GM10248 (cell line): Measurements from ENCODE around the gene SLC24A4.

ENCODE experiments used
- CTCF ChIA-PET: fragments of 300-600 bp; sonication (Branson Sonifier 250); formaldehyde crosslinking; extraction: SDS; loops from one replicate; lab custom pipeline; 2021; ENCODE audit warnings: antibody characterized with exemption; lab: Yijun Ruan, JAX
- POLR2A ChIA-PET: fragments of 350-650 bp; sonication (Branson Sonifier 250); formaldehyde crosslinking; extraction: SDS; loops from one replicate; lab custom pipeline; 2020; ENCODE audit warnings: antibody characterized with exemption; lab: Yijun Ruan, JAX
- DNase-seq: peaks from one replicate; pipeline ENCODE4 v3.0.0; 2012; ENCODE audit errors: extremely low spot score
- CTCF ChIP-seq: IDR thresholded peaks from 2 replicates; pipeline ENCODE4 v1.5.1; 2012; ENCODE audit warnings: mild to moderate bottlenecking, low read depth; ENCODE audit errors: extremely low read depth, missing control alignments, control extremely low read depth

The SLC24A4 gene

DNA sequence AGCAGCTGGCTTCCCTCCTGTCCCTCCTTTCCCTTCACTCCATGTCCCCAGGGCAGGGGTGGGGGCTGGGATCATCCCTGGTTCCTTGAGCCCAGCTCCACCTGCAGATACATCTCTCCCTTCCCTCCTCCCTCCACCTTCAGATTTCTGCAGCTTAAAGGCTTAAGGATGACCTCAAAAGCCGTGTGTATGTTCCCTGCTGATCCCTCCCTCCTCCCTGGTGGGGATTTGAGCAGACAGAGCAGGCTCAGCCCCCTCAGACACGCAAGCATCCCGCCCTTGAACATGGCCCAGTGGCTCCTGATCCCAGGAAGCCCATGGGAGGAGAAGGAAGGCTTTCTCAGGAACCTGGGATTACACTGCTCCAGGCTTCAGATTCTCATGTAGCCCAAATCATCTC is 107.7 kb downstream of the SLC24A4 start:
- POLR2A ChIA-PET = no interaction called here
- no peak for TF ChIP-seq CTCF
- no peak for DNase-seq
- CTCF ChIA-PET = interaction anchor here (1.0 to 1.1 kb wide), 2 partner anchors 8 to 11 kb away, joined by 3 to 4 read pairs; no protein-coding TSS in a partner anchor

GRCh38 chr14:92431199-92431725 is 108.3 kb downstream of the SLC24A4 start:
- no peak for TF ChIP-seq CTCF
- no peak for DNase-seq
- ChIA-PET CTCF (interaction anchor here (1.1 to 1.4 kb wide), 2 partner anchors 9 to 15 kb away, joined by 3 read pairs; no protein-coding TSS in a partner anchor), POLR2A (no interaction called here)

GRCh38 chr14:92433407-92433806 is 110.4 kb downstream of the SLC24A4 start:
- ChIA-PET POLR2A (no interaction called here), CTCF (no interaction called here)
- no peak for TF ChIP-seq CTCF
- DNase-seq = no peak

DNA sequence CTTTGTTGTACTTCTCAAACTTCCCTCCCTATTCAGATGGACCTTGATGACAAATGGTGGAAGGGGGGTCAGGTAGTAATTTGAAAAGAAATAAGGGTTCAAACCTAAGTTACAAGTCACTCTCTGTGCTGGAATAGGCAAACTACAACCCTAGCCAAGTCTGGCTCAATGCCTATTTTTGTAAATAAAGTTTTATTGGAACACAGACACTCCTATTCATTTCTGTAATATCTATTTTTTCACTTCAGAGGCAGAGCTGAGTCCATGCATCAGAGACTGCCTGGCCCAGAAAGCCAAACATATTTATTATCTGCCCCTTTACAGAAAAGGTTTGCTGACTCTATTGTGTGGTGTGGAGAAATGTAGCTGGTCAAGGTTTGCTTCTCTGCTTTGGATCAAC is 112.2 kb downstream of the SLC24A4 start:
- POLR2A ChIA-PET = no interaction called here
- no peak for DNase-seq
- no peak for TF ChIP-seq CTCF
- CTCF ChIA-PET = no interaction called here

- ChIA-PET CTCF (no interaction called here), POLR2A (no interaction called here)
- no peak for TF ChIP-seq CTCF
These were observed 113.3 kb downstream of the SLC24A4 start for GRCh38 chr14:92436115-92436776.

GRCh38 chr14:92437309-92437708 is 114.3 kb downstream of the SLC24A4 start:
- no peak for TF ChIP-seq CTCF
- CTCF ChIA-PET = no interaction called here
- DNase-seq = no peak
- POLR2A ChIA-PET = no interaction called here

More at GRCh38 chr14:92436115-92436776, 113.3 kb downstream of the SLC24A4 start:
- DNase-seq = no peak
